ENCODE measurements around the gene ADGRV1.

DNA sequence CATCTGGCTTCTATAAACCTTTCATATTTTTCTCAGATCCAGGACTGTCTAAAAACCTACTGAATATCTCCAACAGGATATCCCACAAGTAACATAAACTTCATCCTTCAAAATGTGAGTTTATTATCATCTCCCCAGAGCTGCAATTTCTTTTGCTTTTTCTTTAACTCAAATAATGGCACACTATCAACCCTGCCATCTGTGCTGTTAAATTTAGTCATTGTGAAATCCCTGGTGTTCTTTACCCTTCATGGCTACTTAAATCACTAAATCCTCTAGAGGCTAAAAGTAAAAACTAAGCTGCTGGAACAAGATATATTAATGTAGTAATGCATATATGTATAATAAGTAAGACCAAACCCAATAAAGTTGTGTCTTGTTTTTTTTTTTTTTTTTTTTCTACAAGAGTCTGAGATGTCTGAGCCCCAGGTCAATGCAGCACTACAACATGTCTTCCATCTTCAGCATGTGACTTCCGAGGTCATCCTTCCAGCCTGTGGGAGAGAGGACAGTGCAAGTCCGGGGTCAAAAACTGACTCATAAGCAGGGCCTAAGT is 362.9 kb downstream of the ADGRV1 start:
- TF ChIP-seq CTCF (IDR thresholded peaks at IDR 0.05) (no peak), POLR2A (IDR thresholded peaks at IDR 0.05) (no peak)

Data from thyroid gland (tissue), 4 donors.